ENCODE results near the gene VPS11.

- TF ChIP-seq CTCF (IDR thresholded peaks at IDR 0.05; ENCODE audit: low read depth, low read length) (no peak), EZH2phosphoT487 (IDR thresholded peaks at IDR 0.05; ENCODE audit: low read depth) (no peak)
Observed at GRCh38 chr11:119019996-119020395, 47.6 kb upstream of the VPS11 start.

Measured in OCI-LY3 (cell line).